OCI-LY1 (cell line): ENCODE data around the gene RTP2.

Source experiments
- H2AFZ ChIP-seq: fragments of 200-600 bp; sonication (generic), shearing (Covaris generic); 2 replicates; pipeline ENCODE4 v1.6.0; 2014; ENCODE audit warnings: antibody characterized with exemption, mild to moderate bottlenecking, low read length
- H3F3A ChIP-seq: fragments of 200-600 bp; sonication (generic), shearing (Covaris generic); 2 replicates; pipeline ENCODE4 v1.6.0; 2014; ENCODE audit warnings: mild to moderate bottlenecking, antibody characterized with exemption, low read length, moderate library complexity; ENCODE audit not compliant: insufficient read depth
- H3K27ac ChIP-seq: fragments of 200-600 bp; sonication (generic); 2 replicates; pipeline ENCODE4 v1.5.1; 2014; ENCODE audit warnings: low read length, mixed run types, mild to moderate bottlenecking, low read depth; ENCODE audit not compliant: poor library complexity, severe bottlenecking
- H3K27me3 ChIP-seq: fragments of 200-600 bp; sonication (generic); 2 replicates; pipeline ENCODE4 v1.6.0; 2014; ENCODE audit warnings: antibody characterized with exemption, mild to moderate bottlenecking, low read length, moderate library complexity; ENCODE audit not compliant: insufficient read depth
- H3K36me3 ChIP-seq: fragments of 200-600 bp; sonication (generic); 2 replicates; pipeline ENCODE4 v1.6.1; 2014; ENCODE audit warnings: mild to moderate bottlenecking, antibody characterized with exemption, low read length, moderate library complexity, mixed read lengths; ENCODE audit not compliant: insufficient read depth
- H3K4me1 ChIP-seq: fragments of 200-600 bp; sonication (generic); 2 replicates; pipeline ENCODE4 v1.5.1; 2014; ENCODE audit warnings: mild to moderate bottlenecking, low read length, moderate library complexity; ENCODE audit not compliant: insufficient read depth, severe bottlenecking
- H3K4me2 ChIP-seq: fragments of 200-600 bp; sonication (generic), shearing (Covaris generic); 2 replicates; pipeline ENCODE4 v1.6.1; 2014; ENCODE audit warnings: low read length
- H3K4me3 ChIP-seq: fragments of 200-600 bp; sonication (generic); 2 replicates; pipeline ENCODE4 v1.5.1; 2014; ENCODE audit warnings: low read length, low read depth, mild to moderate bottlenecking, mixed read lengths; ENCODE audit not compliant: poor library complexity, severe bottlenecking
- H3K79me2 ChIP-seq: fragments of 200-600 bp; shearing (Covaris generic); 2 replicates; pipeline ENCODE4 v1.6.1; 2016; ENCODE audit warnings: mixed run types, low read length, mixed read lengths; ENCODE audit not compliant: insufficient read depth
- H3K9ac ChIP-seq: fragments of 200-600 bp; sonication (generic), shearing (Covaris generic); 2 replicates; pipeline ENCODE4 v1.6.1; 2014; ENCODE audit warnings: mild to moderate bottlenecking, low read length, mixed read lengths
- H3K9me2 ChIP-seq: fragments of 200-600 bp; sonication (generic), shearing (Covaris generic); 2 replicates; pipeline ENCODE4 v1.6.1; 2014; ENCODE audit warnings: low read depth, mild to moderate bottlenecking, low read length, mixed read lengths
- H3K9me3 ChIP-seq: fragments of 200-600 bp; shearing (Covaris generic); 2 replicates; pipeline ENCODE4 v1.6.1; 2014; ENCODE audit warnings: low read length, mixed read lengths
- H4K20me1 ChIP-seq: fragments of 200-600 bp; sonication (generic), shearing (Covaris generic); 2 replicates; pipeline ENCODE4 v1.6.0; 2016; ENCODE audit warnings: mild to moderate bottlenecking, low read length; ENCODE audit not compliant: insufficient read depth
- CTCF ChIP-seq: fragments of 200-600 bp; sonication (generic), shearing (Covaris generic); IDR thresholded peaks from 2 replicates; pipeline ENCODE4 v1.5.1; 2017; ENCODE audit warnings: mild to moderate bottlenecking, antibody characterized with exemption, low read length, moderate library complexity, mixed read lengths
- EZH2 ChIP-seq: fragments of 200-600 bp; sonication (generic), shearing (Covaris generic); IDR thresholded peaks from 2 replicates; pipeline ENCODE4 v1.8.0; 2017; ENCODE audit warnings: borderline replicate concordance, mixed run types, mild to moderate bottlenecking, antibody characterized with exemption, low read length, moderate library complexity, mixed read lengths

RTP2 gene

GRCh38 chr3:187713504-187713903 is 11.1 kb upstream of the RTP2 start:
- Histone ChIP-seq H2AFZ (0 out of 2 replicates have a peak overlapping the region, but pooled peaks have one; percentile 8), H3K9me2 (no peaks in the 10 kb centered on the region), H3K79me2 (no peaks in the 10 kb centered on the region), H3K4me2 (no peak overlapping the region; the same call in 1 of the 2 replicates), H3K27me3 (no peaks in the 10 kb centered on the region), H3K4me1 (peaks cover 12% of the 10 kb centered on the region), H4K20me1 (no peaks in the 10 kb centered on the region), H3K4me3 (no peak overlapping the region), H3K9ac (no peak overlapping the region), H3K27ac (no peak overlapping the region), H3K9me3 (no peaks in the 10 kb centered on the region), H3F3A (no peaks in the 10 kb centered on the region), H3K36me3 (no peaks in the 10 kb centered on the region)
- TF ChIP-seq EZH2 (no peak), CTCF (no peak)

GRCh38 chr3:187709155-187709554 is 6.8 kb upstream of the RTP2 start:
- Histone ChIP-seq H2AFZ (no peak overlapping the region), H3K4me2 (no peak overlapping the region), H4K20me1 (no peaks in the 10 kb centered on the region), H3K4me3 (no peak overlapping the region), H3K27ac (no peak overlapping the region), H3K27me3 (no peaks in the 10 kb centered on the region), H3F3A (no peaks in the 10 kb centered on the region), H3K9me2 (no peaks in the 10 kb centered on the region), H3K4me1 (peaks cover 7% of the 10 kb centered on the region), H3K9me3 (no peaks in the 10 kb centered on the region), H3K79me2 (no peaks in the 10 kb centered on the region), H3K9ac (no peak overlapping the region), H3K36me3 (no peaks in the 10 kb centered on the region)
- TF ChIP-seq EZH2 (no peak), CTCF (peak; percentile 51)

- Histone ChIP-seq H3K4me1 (peaks cover 3% of the 10 kb centered on the region), H3K9me2 (no peaks in the 10 kb centered on the region), H3F3A (no peaks in the 10 kb centered on the region), H3K4me3 (no peak overlapping the region), H3K27ac (no peak overlapping the region), H3K9me3 (no peaks in the 10 kb centered on the region), H4K20me1 (no peaks in the 10 kb centered on the region), H3K79me2 (no peaks in the 10 kb centered on the region), H3K27me3 (no peaks in the 10 kb centered on the region), H2AFZ (no peak overlapping the region), H3K36me3 (no peaks in the 10 kb centered on the region), H3K9ac (no peak overlapping the region), H3K4me2 (no peak overlapping the region)
- no peak for TF ChIP-seq CTCF
- TF ChIP-seq EZH2 = no peak
Observed at GRCh38 chr3:187708696-187709095, 6.3 kb upstream of the RTP2 start.
